Measurements from ENCODE around the gene TMEM158.

GRCh38 chr3:45199837-45200648, 26.0 kb downstream of the TMEM158 start:
- TF ChIP-seq CTCF (IDR thresholded peaks at IDR 0.05; ENCODE audit: low read length) (no peak), EZH2 (optimal IDR thresholded peaks at IDR 0.05; ENCODE audit: low read depth, low read length) (no peak)
